Mesothelial cell of epicardium (in vitro differentiated cells): ENCODE data around the gene ARMS2. TPM values are rescaled to one million over a fixed set of nuclear protein-coding genes. Genes with fewer than 3 reads are reported as not detected.

Source experiments
- DNase-seq, 2 experiments: peaks; one replicate each; pipeline ENCODE4 v3.0.0; 2021; ENCODE audit warnings: low spot score in 2 of 2; ENCODE audit not compliant: unreplicated experiment in 2 of 2
- H3K27ac Mint-ChIP-seq: 2 replicates; pipeline ENCODE4 v1.8.0; 2021; ENCODE audit warnings: mixed read lengths
- H3K27me3 Mint-ChIP-seq: 2 replicates; pipeline ENCODE4 v1.8.0; 2021; ENCODE audit warnings: low read depth, mixed read lengths
- H3K36me3 Mint-ChIP-seq: 2 replicates; pipeline ENCODE4 v1.8.0; 2021; ENCODE audit warnings: mixed read lengths
- H3K4me1 Mint-ChIP-seq: 2 replicates; pipeline ENCODE4 v1.8.0; 2021; ENCODE audit warnings: mixed read lengths
- H3K4me3 Mint-ChIP-seq: 2 replicates; pipeline ENCODE4 v1.8.0; 2021; ENCODE audit warnings: mild to moderate bottlenecking, moderate library complexity, mixed read lengths
- H3K9me3 Mint-ChIP-seq: 2 replicates; pipeline ENCODE4 v1.8.0; 2021; ENCODE audit warnings: mixed read lengths
- CTCF ChIP-seq: fragments of 200-600 bp; sonication (generic); IDR thresholded peaks from one replicate; pipeline ENCODE4 v1.5.0; 2021; ENCODE audit warnings: antibody characterized with exemption; ENCODE audit not compliant: unreplicated experiment
- total RNA-seq: library from RNA; stranded (reverse); gene quantifications from 3 replicates; pipeline ENCODE4 v1.2.1, GENCODE V29; 2021

ARMS2 gene
- total RNA-seq, 1 donor from 2014 or later = not detected

- no peaks in the 10 kb centered on the region for H3K36me3 Mint-ChIP-seq
- H3K27me3 Mint-ChIP-seq = no peaks in the 10 kb centered on the region
- H3K9me3 Mint-ChIP-seq = peaks cover 3% of the 10 kb centered on the region
- H3K27ac Mint-ChIP-seq = no peak overlapping the region
- H3K4me1 Mint-ChIP-seq = peaks cover 41% of the 10 kb centered on the region
- TF ChIP-seq CTCF = no peak
- DNase-seq = no peak
- H3K4me3 Mint-ChIP-seq = no peak overlapping the region
Observed at GRCh38 chr10:122500194-122500593, 45.7 kb downstream of the ARMS2 start.

DNA sequence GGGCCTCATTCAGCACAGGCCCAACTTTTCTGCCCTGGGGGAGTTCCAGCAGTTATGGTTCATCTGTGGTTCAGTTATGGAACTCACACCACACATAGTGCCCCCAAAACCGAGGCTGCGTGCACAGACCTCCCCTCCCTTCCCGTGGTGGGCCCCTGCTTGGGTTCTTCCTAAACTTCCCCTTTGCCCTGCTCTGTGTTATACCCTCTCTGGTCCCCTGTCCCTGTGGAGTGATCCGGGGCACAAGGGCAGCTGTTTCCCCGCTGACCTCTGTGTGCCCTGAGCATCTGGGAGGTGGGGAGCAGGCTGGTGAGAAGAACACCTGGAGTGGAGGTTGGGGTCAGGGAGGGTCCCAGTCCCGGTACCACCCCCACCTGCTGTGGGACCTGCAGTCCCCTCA is 46.3 kb downstream of the ARMS2 start:
- H3K4me3 Mint-ChIP-seq = no peak overlapping the region
- no peak for TF ChIP-seq CTCF
- H3K9me3 Mint-ChIP-seq = peaks cover 3% of the 10 kb centered on the region
- no peak for DNase-seq
- H3K4me1 Mint-ChIP-seq = peaks cover 36% of the 10 kb centered on the region
- H3K27me3 Mint-ChIP-seq = no peaks in the 10 kb centered on the region
- H3K27ac Mint-ChIP-seq = no peak overlapping the region
- no peaks in the 10 kb centered on the region for H3K36me3 Mint-ChIP-seq

- H3K27ac Mint-ChIP-seq = peak overlapping the region; percentile 16
Observed at GRCh38 chr10:122503012-122503411, 48.6 kb downstream of the ARMS2 start.

GRCh38 chr10:122503886-122504609 is 49.6 kb downstream of the ARMS2 start:
- no peak for DNase-seq
- peaks cover 55% of the 10 kb centered on the region for H3K4me1 Mint-ChIP-seq
- H3K4me3 Mint-ChIP-seq = no peak overlapping the region
- no peaks in the 10 kb centered on the region for H3K36me3 Mint-ChIP-seq
- H3K27me3 Mint-ChIP-seq = no peaks in the 10 kb centered on the region
- TF ChIP-seq CTCF = no peak
- peak overlapping the region; percentile 75 for H3K27ac Mint-ChIP-seq
- no peaks in the 10 kb centered on the region for H3K9me3 Mint-ChIP-seq

More at GRCh38 chr10:122503012-122503411, 48.6 kb downstream of the ARMS2 start:
- H3K4me3 Mint-ChIP-seq = no peak overlapping the region
- no peaks in the 10 kb centered on the region for H3K9me3 Mint-ChIP-seq
- no peaks in the 10 kb centered on the region for H3K27me3 Mint-ChIP-seq
- no peak for TF ChIP-seq CTCF
- peaks cover 46% of the 10 kb centered on the region for H3K4me1 Mint-ChIP-seq
- no peak for DNase-seq
- H3K36me3 Mint-ChIP-seq = no peaks in the 10 kb centered on the region

GRCh38 chr10:122504610-122504950 is 50.1 kb downstream of the ARMS2 start:
- H3K36me3 Mint-ChIP-seq = no peaks in the 10 kb centered on the region
- H3K27me3 Mint-ChIP-seq = no peaks in the 10 kb centered on the region
- peak overlapping the region; percentile 75 for H3K27ac Mint-ChIP-seq
- DNase-seq = peak; percentile 55 to 71
- no peak for TF ChIP-seq CTCF
- H3K4me3 Mint-ChIP-seq = no peak overlapping the region
- H3K4me1 Mint-ChIP-seq = peaks cover 55% of the 10 kb centered on the region
- H3K9me3 Mint-ChIP-seq = no peaks in the 10 kb centered on the region
